ENCODE measurements around the gene DIS3L.
"Not testable (repeated sequence)": the region's sequence is repeated elsewhere in the genome, so short reads cannot be mapped to it uniquely, and the experiment has no call there.

Gene DIS3L

DNA sequence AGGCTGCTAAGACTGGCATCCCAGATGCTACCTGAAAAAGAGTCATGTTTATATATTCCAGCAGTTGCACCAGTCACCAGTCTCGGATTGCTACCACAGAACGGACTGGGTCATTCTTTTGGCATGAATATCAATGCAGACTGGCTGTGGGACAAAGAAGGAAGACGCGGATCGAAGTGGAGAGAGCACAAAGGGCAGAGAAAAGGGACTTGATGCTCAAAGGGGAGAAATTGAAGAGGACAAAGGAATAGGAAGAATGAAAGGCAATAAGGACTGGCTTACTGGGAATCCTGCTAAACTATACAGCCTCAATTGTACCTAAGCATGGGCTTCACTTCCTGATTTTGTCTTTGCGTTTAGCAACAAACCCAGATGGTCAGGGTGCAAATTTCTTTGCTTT, 15.3 kb upstream of the DIS3L start:
- DNase-seq (ENCODE audit: low spot score): no peak

DNA sequence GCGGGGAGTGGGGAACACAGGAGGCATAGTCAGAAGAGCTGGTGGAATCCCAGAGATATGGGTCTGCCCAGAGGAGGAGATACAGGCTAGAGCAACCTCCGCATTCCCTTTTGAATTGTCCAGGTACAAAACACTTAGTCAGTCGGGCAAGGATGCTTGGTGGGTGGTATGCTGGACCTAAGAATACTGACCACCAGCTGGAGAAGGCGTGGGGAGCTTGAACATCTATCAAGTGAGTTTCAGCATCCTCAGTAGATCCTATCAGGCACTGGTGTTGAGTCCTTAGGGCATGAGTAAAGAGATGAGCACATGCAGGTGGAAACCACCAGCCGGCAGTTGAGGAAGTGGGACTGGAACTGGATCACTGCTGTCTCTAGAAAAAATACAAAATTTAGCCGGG, 14.7 kb upstream of the DIS3L start:
- no peak for DNase-seq (ENCODE audit: low spot score)

GRCh38 chr15:66284271-66284670, 9.1 kb upstream of the DIS3L start:
- no peak for DNase-seq (ENCODE audit: low spot score)

- DNase-seq (ENCODE audit: low spot score): no peak
These were observed 7.7 kb upstream of the DIS3L start for GRCh38 chr15:66285533-66286280.

GRCh38 chr15:66287461-66288057, 5.8 kb upstream of the DIS3L start:
- peak; percentile 29 for DNase-seq (ENCODE audit: low spot score)

- DNase-seq (ENCODE audit: low spot score): no peak
These were observed 5.3 kb upstream of the DIS3L start for GRCh38 chr15:66288093-66288492.

DNA sequence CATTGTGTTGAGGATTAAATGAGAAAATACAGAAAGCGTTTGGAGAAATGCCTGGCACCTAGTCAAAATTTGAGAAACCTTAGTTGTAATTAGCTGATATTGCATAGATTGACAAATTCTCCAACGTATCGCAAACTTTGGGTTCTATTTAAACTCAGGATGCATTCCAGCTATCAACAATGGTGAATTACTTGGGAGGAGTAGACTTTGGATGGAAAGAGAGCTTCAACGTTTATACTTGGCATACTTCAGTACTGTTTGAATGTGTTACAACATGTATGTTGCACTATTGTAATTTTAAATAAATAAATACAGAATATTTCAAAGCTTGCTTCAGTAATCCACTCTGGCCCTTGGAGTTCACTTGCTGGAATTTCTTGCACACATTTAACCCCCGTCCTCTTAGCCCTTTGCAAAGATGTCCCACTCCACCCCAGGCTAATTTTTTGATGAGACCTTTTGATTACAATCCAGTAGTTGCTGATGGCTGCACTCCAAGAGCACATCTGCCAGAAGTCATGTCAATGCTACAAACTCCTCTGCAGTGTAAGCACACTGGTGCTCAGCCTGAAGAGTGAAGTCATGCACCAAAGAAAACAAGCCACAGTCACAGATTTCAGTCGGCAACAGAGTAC, 4.7 kb upstream of the DIS3L start:
- no peak for DNase-seq (ENCODE audit: low spot score)

- no peak for DNase-seq (ENCODE audit: low spot score)
These were observed 3.4 kb upstream of the DIS3L start for GRCh38 chr15:66290007-66290406.

DNA sequence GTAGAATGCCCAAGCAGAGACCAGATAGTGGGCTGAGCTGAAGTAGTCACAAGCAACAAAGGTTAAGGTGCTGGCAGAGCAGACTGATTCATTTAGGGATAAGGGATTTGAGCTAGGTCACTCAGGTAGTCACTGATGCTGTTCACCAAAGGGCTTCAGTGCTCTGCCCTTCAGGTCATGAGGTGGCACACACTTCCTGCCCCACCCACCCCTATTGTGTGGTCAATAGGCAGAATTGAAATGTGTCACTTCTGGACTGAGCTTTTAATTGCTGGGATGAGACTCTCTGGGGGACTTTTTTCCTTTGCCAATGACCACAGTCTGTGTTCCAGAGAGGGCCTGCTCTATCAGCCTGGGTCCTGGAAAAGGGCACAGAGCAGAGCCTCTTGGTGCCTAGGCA, 2.9 kb upstream of the DIS3L start:
- DNase-seq (ENCODE audit: low spot score): no peak

DNA sequence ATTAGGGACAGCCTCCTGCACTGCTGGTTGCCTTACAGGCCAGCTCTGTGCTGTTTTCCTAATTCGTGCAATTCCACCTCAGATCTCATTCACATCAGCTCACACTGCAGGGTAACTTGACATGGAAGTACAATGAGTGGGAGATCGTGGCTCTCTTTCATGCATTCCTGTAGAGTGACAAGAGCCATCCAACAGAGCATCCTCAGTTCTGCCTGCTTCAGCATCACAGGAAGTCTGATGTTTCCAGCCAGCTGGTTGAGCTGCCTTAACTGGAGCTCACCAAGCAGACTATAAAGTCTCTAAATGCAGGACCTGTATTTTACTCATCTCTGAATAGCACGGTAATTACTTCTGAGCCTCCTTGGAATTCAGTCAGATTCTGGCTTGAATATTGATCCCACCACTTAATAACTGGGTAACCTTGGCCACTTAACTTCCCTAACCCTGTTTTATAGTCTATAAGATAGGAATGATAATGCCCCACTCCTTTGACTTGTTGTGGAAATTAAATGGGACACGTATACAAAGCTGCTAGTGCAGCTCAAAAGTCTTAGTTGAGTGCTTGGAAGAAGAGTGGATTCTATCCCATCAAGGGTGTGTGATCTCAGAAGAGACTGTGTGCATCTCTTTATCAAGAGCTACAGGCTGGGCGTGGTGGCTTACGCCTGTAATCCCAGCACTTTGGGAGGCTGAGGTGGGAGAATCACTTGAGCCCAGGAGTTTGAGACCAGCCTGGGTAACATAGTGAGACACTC, 1.4 kb upstream of the DIS3L start:
- DNase-seq (ENCODE audit: low spot score): no peak

DNA sequence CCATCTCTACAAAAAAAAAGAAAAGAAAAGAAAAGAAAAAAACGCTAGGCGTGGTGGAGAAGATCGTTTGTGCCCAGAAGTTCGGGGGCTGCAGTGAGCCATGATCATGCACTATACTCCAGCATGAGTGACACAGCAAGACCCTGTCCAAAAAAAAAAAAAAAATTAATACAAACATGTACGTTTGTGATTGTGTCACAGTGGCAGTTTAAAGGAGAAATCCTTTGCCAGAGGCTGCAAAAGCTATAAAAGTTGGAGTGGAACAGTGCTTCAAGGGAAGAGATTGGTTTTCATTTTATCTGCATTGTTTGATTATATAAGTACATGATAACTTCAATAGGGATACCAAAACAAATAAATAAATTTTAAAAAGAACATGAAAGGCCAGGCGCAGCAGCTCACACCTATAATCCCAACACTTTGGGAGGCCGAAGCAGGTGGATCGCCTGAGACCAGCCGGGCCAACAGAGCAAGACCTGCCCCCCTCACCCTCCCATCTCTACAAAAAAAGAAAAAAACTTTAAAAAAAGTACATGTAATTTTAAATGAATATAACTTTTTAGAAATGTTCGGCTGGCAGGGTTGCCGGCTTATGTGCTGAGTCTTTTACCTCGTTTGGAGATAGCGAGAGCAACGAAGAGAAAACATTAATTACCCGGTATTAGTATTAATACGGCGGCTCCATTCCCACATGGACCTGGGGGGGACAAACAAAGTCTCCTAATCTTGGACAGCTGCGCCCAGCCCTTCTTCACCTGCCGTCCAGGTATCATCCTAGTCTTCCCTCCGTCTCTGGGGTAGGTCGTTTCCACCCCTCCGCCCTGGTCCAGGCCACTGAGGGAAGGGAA, 573 bp upstream of the DIS3L start:
- no peak for DNase-seq (ENCODE audit: low spot score)

DNA sequence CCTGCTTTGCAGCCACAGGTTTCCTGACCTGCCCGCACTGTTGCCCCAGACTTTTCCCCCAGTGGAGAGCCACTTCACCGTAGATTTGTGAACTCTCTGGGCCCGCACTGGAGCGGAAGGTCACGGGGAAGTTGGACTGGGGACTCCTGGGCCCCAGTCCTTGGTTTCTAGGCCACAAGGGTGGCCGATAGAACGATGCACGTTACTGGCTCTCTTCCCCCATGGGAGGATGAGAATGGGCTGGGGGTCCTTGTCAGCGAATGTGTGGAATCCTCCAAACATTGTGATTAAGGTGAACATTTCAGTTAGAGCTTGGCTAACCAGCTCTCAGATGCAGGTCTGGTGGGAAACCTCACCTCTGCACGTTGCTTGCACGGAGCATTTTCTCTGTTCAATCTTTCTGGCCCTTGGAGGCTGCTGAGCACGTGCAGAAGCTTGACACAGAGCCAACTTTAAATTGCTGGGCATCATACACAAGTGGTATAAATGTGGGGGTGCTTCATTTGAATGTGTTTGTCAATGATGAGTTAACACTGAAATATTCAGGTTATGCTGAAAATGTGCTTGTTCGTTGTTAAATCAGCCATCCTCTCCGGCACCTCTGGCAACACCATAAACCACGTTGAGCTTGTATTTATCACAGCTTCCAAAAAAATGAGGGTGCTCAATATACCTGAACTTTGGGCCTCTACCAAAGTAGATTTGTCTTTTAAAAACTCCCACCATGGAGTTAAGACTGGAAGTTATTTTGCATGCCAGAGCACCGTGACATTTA, 976 bp downstream of the DIS3L start:
- DNase-seq (ENCODE audit: low spot score): peak; percentile 29

GRCh38 chr15:66294932-66295235, 1.5 kb downstream of the DIS3L start:
- DNase-seq (ENCODE audit: low spot score): no peak

- DNase-seq (ENCODE audit: low spot score): no peak
These were observed 2.8 kb downstream of the DIS3L start for GRCh38 chr15:66296186-66296585.

DNA sequence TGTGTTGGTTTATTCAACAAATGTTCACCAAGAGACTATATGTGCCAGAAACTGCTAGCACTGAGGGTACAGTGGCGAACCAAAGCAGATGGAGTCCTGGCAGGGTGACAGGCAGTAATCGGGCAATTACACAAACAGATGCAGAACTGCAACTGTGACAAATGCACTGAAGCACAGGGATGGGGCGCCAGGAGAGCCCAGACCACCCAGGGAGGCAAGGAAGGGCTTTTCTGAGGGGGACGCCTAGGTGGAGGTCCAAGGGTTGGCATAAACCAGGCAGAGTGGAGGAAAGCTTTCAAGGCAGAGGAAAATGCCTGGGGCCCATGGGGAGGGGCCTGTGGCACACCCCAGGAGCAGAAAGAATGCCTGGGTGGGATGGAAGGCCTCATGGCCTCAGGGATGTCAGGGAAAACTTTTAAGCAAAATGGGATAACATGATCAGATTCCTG, 5.5 kb downstream of the DIS3L start:
- DNase-seq (ENCODE audit: low spot score): no peak

GRCh38 chr15:66302489-66303278, 9.3 kb downstream of the DIS3L start:
- no peak for DNase-seq (ENCODE audit: low spot score)

DNA sequence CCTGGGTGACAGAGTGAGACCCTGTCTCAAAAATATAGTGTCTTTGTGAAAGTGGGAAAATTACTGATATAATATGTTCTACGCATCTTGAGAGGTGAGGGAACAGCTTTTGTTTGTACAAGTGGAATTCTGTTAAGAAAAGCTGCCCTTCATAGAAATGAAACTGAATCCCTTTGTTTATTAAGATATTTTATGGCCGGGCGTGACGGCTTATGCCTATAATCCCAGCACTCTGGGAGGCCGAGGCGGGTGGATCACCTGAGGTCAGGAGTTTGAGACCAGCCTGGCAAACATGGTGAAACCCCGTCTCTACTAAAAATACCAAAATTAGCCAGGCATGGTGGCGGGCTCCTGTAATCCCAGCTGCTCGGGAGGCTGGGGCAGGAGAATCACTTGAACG, 11.1 kb downstream of the DIS3L start:
- DNase-seq (ENCODE audit: low spot score): not testable (repeated sequence)

GRCh38 chr15:66306381-66306780, 13.0 kb downstream of the DIS3L start:
- no peak for DNase-seq (ENCODE audit: low spot score)

DNA sequence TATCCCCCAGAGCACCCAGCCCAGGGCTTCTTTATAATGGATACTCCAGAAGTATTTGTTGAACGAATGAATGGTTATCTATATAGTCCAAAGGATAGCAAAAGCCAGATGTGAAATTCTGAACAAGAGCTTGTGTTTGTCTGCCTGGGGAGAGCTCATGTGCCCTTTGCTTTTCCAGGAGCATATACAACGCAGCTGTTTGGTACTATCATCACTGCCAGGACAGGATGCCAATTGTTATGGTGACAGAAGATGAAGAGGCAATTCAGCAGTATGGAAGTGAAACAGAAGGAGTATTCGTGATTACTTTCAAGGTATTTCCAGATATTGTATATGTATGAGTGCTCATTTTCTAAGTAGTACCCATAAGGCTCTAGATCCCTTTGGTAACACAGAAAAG, 15.2 kb downstream of the DIS3L start:
- DNase-seq (ENCODE audit: low spot score): no peak

GRCh38 chr15:66309828-66310227, 16.5 kb downstream of the DIS3L start:
- DNase-seq (ENCODE audit: low spot score): no peak

Data from iPS-NIHi11 (cell line).